ENCODE measurements around the gene FRMD4A. TPM values are rescaled to one million over a fixed set of nuclear protein-coding genes. Genes with fewer than 3 reads are reported as not detected.
"Not testable (repeated sequence)": the region's sequence is repeated elsewhere in the genome, so short reads cannot be mapped to it uniquely, and the experiment has no call there.

FRMD4A gene
- total RNA-seq, 1 experiment from 2014 or later: 8.8 TPM

DNA sequence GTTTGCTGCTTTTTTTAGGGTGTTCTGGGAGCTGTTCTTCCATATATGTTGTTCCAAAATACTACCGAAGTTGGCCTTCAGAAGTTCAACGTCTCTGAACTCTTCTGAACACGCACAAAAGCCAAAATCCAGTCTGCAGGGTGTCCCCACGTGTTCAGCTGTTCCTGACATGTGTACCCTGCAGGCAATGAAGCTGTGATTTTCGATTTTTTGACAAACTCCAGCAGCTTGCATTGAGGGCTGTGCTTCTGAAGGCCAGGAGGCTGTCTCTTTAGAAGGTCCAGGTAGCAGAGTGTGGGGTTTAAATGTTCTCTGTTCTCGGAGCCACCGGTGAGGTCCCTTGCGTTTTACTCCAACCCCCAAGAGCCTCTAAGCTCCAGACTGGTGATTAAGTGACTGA, 598.9 kb downstream of the FRMD4A start:
- no peaks in the 10 kb centered on the region for H3K36me3 ChIP-seq
- no peak for DNase-seq
- H3K4me3 ChIP-seq: no peak overlapping the region
- H3K9me3 ChIP-seq: no peaks in the 10 kb centered on the region
- no peaks in the 10 kb centered on the region for H3K27me3 ChIP-seq

DNA sequence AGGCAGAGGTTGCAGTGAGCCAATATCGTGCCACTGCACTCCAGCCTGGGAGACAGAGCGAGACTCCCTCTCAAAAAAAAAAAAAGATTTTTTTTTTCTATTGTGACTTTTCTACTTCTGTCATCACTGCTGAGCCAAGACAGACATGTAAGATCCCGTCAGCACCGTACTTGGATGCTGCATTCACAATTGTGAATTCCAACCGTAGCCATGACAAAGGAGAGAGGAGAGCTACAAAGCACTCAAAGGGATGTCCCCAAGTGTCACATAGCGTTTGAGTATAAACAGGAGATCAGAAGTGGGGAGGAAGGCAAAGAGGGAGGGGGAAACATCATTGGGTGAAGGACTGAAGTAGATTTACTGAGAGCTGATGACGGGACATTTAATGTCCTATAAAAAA, 599.8 kb downstream of the FRMD4A start:
- no peak for DNase-seq
- Histone ChIP-seq H3K4me3 (no peak overlapping the region), H3K9me3 (no peaks in the 10 kb centered on the region), H3K36me3 (no peaks in the 10 kb centered on the region), H3K27me3 (no peaks in the 10 kb centered on the region)

DNA sequence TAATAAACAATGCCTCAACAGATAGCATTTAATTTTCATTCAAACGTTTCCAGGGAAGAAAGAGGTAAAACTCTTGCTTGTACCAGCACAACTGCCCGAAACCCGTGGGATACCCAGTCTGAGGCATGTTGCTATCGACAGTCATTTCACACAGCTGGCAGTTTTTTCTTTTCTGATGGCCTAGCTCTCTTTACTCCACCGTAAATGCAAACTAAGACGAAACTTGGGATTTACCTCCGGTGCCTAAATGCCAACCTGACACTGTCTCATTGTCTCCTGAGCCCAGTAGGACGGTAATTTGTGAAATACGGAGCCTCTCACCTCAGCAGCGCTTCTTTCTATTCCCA, 600.4 kb downstream of the FRMD4A start:
- no peak overlapping the region for H3K4me3 ChIP-seq

DNA sequence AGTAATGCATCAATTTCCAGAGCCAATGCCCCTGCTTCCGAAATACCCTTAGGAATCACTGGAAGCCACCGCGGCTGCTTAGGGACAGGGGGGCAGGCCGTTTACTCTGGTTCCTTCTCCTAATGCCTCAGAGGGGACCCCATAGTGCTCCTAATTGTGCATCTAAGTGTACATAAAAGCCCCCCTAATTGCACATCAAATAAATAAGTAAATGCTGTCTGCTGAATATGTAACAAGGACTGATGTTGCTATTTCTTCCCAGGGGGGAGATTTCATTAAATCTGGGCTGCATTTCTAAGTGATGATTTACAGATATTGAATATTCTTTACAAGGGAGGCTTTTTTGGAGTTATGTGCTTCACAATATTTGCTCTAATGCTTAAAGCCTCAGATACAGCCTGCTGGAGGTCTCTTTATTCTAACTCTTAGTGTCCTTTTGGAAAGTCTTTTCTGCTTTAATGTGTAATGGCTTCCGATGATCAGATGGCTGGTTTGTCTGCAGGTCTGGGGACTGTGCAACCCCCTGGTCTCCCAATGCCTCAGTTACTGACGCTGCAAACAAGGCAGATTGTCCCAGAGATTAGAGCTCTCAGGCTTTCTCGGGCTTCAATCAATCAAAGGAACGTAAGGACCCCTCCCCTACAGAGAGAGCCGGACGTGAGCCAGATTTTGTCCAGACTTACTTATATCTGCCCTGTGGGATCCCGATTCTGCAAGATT, 601.0 kb downstream of the FRMD4A start:
- H3K36me3 ChIP-seq: no peaks in the 10 kb centered on the region
- H3K27me3 ChIP-seq: no peaks in the 10 kb centered on the region
- H3K9me3 ChIP-seq: no peaks in the 10 kb centered on the region
- no peak overlapping the region for H3K4me3 ChIP-seq
- no peak for DNase-seq

More for the DNA sequence above, 600.4 kb downstream of the FRMD4A start:
- no peaks in the 10 kb centered on the region for H3K27me3 ChIP-seq
- no peaks in the 10 kb centered on the region for H3K36me3 ChIP-seq
- DNase-seq: no peak
- no peaks in the 10 kb centered on the region for H3K9me3 ChIP-seq

DNA sequence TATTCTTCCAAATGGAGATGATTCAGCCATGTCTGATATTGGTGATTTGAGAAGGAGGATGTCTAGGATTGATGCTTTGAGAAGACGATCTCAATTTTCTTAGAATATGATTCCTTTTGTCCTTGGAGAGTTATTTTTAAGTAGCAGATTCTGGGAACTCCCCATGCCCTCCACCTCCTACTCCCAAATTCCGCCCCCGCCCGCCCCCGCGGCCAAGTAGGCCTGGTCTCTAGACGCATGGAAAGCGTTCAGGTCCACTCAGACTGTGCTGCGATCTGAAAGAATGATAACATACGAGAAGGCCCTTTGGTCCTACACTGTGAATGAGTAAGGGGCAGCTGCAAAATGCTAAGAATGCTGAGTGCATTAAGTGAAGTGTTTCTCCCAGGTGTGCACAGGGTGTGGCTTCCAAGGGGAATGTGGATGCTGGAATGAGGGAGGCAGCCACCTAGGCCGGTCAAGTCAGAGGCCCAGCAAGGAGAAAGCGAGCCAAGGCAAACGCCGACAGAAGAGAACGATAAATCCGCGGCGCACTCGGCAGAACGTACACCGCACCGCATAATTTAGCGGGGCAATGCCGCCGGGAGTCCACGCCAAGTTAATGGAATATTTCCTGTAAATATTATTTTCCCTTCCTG, 601.7 kb downstream of the FRMD4A start:
- DNase-seq: no peak

DNA sequence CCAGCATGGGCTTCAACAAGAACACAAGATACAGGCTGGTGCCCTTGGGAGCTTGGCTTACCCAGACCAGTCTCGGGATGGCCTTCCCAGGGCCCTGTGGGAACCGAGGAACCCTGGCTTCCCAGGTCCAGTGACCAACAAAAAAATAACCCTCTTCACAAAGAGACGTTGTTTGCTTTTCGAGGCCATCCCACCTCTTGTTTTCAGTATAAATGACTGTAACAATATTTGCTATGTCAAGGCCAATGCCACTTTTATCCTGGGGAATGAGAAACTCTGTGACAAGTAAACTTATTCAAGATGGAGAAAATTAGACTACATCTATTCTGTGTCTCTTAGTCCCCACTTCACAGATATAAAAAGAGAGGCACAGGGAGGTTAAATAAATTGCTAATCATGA, 605.1 kb downstream of the FRMD4A start:
- Histone ChIP-seq H3K36me3 (no peaks in the 10 kb centered on the region), H3K4me3 (no peak overlapping the region), H3K9me3 (no peaks in the 10 kb centered on the region), H3K27me3 (no peaks in the 10 kb centered on the region)
- DNase-seq: no peak

More for the DNA sequence above, 601.7 kb downstream of the FRMD4A start:
- H3K9me3 ChIP-seq: no peaks in the 10 kb centered on the region
- no peaks in the 10 kb centered on the region for H3K36me3 ChIP-seq
- no peaks in the 10 kb centered on the region for H3K27me3 ChIP-seq
- H3K4me3 ChIP-seq: no peak overlapping the region

DNA sequence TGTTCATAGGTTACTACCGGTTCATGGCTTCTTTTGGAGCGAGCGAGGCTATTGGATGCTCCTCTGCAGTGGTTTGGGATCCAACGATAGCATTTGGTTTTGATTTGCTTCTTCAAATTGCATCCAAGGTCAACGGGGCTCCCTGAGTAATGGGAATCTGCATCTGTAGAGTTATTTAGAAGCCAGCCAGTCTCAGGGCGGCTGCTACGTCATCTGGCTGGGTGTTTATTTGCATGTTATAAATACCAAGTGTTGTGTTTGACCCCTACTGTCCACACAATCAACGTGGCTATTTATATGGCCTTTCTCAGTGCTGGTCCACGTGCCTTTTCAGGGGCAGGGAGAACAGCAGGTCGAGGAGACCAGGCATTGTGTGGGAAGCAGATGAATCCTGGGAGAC, 606.2 kb downstream of the FRMD4A start:
- Histone ChIP-seq H3K9me3 (no peaks in the 10 kb centered on the region), H3K36me3 (no peaks in the 10 kb centered on the region), H3K27me3 (no peaks in the 10 kb centered on the region), H3K4me3 (no peak overlapping the region)
- no peak for DNase-seq

DNA sequence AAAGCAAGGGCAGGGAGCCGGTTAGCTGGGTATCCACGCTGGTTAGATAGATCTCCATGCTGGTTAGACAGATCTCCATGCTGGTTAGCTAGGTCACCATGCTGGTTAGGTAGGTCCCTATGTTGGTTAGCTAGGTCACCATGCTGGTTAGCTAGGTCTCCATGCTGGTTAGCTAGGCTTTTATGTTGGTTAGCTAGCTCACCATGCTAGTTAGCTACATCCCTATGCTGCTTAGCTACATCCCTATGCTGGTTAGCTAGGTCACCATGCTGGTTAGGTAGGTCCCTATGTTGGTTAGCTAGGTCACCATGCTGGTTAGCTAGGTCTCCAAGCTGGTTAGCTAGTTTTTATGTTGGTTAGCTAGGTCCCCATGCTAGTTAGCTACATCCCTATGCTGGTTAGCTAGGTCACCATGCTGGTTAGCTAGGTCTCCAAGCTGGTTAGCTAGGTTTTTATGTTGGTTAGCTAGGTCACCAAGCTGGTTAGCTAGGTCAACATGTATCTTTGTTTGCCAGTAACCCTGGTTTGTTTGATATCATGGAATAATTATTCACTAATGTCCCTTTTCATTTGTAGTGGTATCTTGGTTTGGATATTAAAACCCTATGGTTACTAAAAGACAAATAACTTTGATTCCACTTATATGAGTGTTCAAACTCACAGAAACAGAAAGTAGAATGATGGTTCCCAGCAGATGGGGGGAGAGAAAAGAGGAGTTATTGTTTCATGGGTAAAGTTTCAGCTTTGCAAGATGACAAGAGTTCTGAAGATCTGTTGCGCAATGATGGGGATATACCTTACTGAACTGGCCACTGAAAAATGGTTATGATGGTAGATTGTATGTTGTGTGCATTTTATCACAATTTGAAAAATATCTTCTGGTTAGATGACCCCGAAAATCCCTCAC, 607.7 kb downstream of the FRMD4A start:
- Histone ChIP-seq H3K9me3 (no peaks in the 10 kb centered on the region), H3K36me3 (no peaks in the 10 kb centered on the region), H3K4me3 (no peak overlapping the region), H3K27me3 (no peaks in the 10 kb centered on the region)
- no peak for DNase-seq

DNA sequence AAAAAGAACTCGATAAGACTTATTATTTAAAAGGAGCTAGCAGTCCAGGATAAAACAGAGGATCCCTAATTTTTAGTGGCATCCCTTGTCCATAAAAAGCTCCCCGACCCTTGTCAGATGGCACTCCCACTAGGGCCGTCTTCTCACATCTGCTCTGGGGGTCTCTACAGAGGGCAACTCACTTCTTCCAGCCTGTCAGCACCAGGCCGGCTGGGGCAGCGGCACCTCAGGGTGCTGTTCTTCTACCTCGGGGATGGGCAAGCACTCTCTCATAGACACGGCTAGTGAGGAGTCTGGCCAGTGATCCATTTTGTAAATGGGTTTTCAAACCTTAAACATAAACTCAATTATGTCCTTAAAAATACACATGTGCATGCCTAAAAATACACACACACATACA, 609.2 kb downstream of the FRMD4A start:
- Histone ChIP-seq H3K4me3 (no peak overlapping the region), H3K27me3 (no peaks in the 10 kb centered on the region), H3K9me3 (no peaks in the 10 kb centered on the region), H3K36me3 (no peaks in the 10 kb centered on the region)
- DNase-seq: no peak

DNA sequence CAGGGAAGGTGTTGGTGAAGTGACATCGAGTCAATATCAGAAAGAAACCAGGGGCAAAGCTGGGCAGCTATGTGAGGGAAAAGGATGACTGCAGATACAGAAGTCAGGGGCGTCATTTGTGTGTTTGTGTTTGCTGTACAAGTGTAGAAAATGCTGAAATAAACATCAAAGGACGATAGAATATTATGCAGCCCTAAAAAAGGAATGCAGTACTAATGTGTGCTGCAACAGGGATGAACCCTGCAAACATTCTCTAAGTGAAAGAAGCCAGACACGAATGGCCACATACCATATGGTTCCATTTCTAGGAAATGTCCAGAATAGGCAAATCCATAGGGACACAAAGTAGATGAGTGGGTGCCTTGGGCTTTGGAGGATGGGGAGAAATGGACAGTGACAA, 610.0 kb downstream of the FRMD4A start:
- DNase-seq: no peak
- Histone ChIP-seq H3K4me3 (no peak overlapping the region), H3K9me3 (no peaks in the 10 kb centered on the region), H3K36me3 (no peaks in the 10 kb centered on the region), H3K27me3 (no peaks in the 10 kb centered on the region)

DNA sequence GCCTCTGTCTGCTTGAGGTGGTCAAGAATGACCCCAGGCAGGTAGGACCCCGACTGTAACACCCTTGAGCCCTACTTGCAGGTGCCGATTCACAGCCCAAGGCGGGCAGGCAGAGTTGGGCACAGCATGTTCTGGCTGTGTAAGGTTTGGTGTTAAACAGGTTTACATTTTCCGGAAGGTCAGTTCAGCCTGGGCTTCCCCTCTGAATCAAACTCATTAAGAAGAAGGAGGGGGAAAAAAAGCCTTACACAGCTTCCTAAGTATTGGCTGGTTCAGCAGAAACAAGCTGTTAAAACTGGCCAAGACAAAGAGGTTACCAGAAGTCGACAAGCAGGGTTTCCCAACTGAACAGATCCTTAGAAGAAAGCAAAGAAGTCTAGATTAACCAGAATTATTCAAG, 611.3 kb downstream of the FRMD4A start:
- no peaks in the 10 kb centered on the region for H3K9me3 ChIP-seq
- no peak for DNase-seq
- H3K36me3 ChIP-seq: no peaks in the 10 kb centered on the region
- H3K4me3 ChIP-seq: no peak overlapping the region
- no peaks in the 10 kb centered on the region for H3K27me3 ChIP-seq

DNA sequence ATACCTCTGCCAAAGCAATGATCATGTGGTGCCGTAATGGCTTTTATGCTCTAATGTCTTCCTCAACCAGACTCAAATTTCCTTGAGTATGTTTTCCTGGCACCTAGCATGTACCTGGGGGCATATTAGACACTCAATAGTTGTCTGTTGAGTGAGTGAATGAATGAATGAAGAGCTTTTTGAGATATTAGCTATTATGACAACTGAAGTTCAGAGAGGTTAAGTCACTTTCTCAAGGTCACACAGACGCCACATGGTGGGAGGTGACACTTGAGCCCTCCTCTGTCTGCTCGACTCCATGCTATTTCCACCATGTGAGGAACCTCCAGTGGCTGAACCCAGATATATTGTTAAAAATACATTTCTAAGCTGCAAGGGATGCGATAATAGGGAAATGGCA, 611.9 kb downstream of the FRMD4A start:
- Histone ChIP-seq H3K27me3 (no peaks in the 10 kb centered on the region), H3K4me3 (no peak overlapping the region; the same call in 1 of the 2 replicates), H3K36me3 (no peaks in the 10 kb centered on the region), H3K9me3 (no peaks in the 10 kb centered on the region)
- DNase-seq: no peak

DNA sequence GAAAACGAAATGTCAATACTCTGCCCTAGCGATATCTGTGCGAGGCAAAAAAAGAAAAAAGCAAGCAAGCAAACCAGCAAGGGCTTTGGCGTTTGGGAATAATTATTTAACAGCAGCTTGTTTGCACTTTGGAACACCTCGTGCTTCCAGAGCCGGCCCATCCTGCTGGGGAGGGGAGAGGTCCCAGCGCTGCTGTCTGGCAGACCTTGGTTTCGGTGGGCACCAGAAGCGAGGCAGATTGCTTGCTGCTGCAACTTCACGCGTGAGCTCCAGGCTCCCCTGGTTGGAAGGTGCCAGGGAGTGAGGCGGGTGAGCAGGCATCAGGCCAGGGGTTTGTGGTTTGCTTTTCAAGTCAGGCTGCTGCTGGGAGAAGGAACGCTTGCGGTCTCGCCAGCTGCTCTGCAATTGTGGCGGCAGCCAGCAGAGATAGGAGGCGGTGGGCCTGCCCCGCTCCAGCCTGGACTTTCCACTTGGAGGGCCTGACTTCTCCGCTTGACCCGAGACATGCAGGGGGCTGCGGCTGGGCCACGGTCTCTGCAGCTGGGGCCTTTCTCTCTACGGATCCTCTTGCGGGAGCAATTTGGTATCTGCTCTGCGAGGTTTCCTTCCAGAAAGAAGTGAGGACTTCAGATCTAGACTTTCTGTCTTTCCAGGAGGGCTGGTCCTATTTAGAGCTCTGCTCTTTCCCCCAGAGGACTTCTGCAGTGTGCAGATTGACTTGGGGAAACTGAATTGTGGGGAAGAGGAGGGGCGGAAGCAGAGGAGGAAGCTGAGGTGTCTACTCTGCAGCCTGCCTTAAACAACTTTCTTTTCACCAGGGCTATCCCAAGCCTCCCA, 612.6 kb downstream of the FRMD4A start:
- no peaks in the 10 kb centered on the region for H3K9me3 ChIP-seq
- no peaks in the 10 kb centered on the region for H3K36me3 ChIP-seq
- peak; percentile 93 for DNase-seq
- peak overlapping the region; percentile 33 for H3K4me3 ChIP-seq
- H3K27me3 ChIP-seq: no peaks in the 10 kb centered on the region

DNA sequence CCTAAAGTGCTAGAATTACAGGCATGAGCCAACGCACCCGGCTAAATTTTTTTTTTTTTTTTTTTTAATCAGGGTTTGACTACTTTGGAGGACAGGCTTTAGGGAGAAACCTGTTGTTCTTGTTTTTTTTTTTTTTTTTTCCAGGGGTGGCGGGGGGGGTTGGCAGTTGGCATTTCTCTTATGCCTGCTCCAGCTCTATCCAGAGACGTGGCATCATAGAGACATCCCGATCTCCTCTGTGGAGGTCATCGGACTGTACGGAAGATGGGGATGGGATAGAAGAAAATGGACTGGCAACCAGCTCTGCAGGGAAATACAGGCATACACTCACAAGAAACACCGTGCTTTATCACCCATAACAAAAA, 613.2 kb downstream of the FRMD4A start:
- Histone ChIP-seq H3K9me3 (no peaks in the 10 kb centered on the region), H3K36me3 (no peaks in the 10 kb centered on the region), H3K27me3 (no peaks in the 10 kb centered on the region), H3K4me3 (peak overlapping the region; percentile 33)
- no peak for DNase-seq

DNA sequence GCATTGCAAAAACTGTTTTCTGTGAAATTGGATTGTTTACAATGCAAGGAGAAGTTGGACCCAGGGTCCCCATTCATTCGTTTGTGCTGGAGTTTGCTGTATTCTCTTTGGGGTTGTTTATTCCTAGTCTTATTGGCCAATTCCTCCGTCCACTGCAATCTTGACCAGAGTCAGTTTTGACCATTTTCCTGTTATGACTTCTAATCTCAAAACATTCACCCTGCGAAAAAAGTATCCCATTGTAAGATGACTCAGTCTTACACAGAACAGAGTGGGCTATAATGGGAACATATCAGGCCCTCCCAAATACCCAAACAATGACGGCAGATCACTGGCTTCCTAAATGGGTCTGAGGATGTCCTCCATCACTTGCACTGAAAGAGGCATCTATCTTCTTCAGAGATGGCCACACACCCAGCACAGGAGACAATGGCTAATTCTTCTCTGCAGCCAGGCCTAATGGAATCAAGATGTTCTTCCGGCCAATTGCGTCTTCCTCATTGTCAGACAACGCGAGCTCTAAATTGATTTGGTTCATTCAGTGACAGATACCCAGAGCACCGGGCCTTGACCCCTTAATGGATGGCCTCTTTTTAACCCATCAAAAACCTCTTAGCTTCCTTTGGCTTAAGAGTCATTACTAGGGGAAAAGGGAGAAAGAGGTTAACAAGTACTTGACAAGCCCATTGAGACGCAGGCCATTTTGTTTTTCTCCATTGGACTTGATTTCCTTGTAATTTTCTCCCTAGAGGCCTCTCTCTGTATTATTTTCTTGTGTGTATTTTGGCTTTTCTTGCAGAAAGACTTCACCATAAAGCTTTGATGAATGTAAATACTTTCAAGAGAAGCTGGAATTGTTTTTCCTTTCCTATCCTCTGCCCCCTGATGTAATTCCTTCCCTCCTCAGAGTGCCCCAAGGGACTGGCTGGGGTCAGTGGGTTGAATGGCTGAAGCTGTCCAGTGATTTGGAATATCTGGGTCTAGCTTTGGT, 614.3 kb downstream of the FRMD4A start:
- DNase-seq: peak; percentile 21
- H3K4me3 ChIP-seq: no peak overlapping the region
- no peaks in the 10 kb centered on the region for H3K9me3 ChIP-seq
- H3K27me3 ChIP-seq: no peaks in the 10 kb centered on the region
- H3K36me3 ChIP-seq: no peaks in the 10 kb centered on the region

DNA sequence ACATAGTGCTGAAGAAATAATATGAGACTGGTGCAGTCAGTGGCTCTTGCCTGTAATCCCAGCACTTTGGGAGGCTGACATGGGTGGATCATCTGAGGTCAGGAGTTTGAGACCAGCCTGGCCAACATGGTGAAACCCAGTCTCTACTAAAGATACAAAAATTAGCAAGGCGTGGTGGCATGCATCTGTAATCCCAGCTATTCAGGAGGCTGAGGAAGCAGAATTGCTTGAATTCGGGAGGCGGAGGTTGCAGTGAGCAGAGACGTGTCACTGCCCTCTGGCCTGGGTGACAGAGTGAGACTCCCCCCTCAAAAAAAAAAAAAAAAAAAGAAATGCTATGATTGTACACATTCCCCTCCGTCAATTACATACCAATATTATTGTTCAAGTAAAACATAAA, 615.1 kb downstream of the FRMD4A start:
- H3K36me3 ChIP-seq, DNase-seq, H3K4me3 ChIP-seq, H3K27me3 ChIP-seq, H3K9me3 ChIP-seq: not testable (repeated sequence)
